Transverse colon (tissue), 4 donors: ENCODE data around the gene LUM.

Experiments
- EP300 ChIP-seq: sonication (generic); formaldehyde crosslinking; IDR thresholded peaks from one replicate; pipeline ENCODE4 v1.6.1; 2017; ENCODE audit warnings: antibody characterized with exemption, low read depth
- POLR2A ChIP-seq: fragments of 450-650 bp; IDR thresholded peaks from one replicate; pipeline ENCODE4 v1.6.1; 2016; ENCODE audit warnings: antibody characterized with exemption, mild to moderate bottlenecking, moderate library complexity
- POLR2AphosphoS5 ChIP-seq, 3 donors: sonication (generic); formaldehyde crosslinking; IDR thresholded peaks; one replicate each; pipeline ENCODE4 v1.6.1; 2016; ENCODE audit warnings: antibody characterized with exemption in 3 of 3
- TF ChIP-seq, protein P1 (sequence below), 5 experiments: fragments of 200-600 bp in 3 of 5; fragments of 450-650 bp in 2 of 5; sonication (generic) in 3 of 5; IDR thresholded peaks; 1 replicate in 2 of 5; 2 replicates in 3 of 5; pipeline ENCODE4 v1.5.1; 2016 to 2017; ENCODE audit warnings: antibody characterized with exemption in 5 of 5, inconsistent platforms in 3 of 5, mild to moderate bottlenecking in 2 of 5, moderate library complexity in 1 of 5

DNA sequence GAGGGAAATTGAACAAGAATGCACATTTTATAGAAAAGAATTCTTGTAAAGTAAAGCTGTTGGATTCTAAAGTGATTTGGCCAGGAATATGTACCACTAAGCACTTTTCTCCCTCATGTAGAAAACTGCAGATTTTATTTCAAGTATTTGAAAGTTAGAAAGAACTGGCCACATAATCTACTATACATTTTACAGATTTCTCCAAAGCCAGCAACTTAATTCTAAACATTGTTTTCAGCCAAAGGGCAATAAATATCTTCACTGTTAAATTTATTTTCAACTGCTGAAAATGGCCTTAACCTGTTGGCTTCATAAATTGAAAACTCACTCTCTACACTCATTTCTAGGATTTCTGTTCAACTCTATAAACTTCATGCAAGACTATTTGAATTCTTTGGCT lies 37.9 kb downstream of the LUM start:
- no peak for TF ChIP-seq POLR2AphosphoS5 (IDR thresholded peaks at IDR 0.05)
- no peak for TF ChIP-seq POLR2A
- TF ChIP-seq, protein P1, sequence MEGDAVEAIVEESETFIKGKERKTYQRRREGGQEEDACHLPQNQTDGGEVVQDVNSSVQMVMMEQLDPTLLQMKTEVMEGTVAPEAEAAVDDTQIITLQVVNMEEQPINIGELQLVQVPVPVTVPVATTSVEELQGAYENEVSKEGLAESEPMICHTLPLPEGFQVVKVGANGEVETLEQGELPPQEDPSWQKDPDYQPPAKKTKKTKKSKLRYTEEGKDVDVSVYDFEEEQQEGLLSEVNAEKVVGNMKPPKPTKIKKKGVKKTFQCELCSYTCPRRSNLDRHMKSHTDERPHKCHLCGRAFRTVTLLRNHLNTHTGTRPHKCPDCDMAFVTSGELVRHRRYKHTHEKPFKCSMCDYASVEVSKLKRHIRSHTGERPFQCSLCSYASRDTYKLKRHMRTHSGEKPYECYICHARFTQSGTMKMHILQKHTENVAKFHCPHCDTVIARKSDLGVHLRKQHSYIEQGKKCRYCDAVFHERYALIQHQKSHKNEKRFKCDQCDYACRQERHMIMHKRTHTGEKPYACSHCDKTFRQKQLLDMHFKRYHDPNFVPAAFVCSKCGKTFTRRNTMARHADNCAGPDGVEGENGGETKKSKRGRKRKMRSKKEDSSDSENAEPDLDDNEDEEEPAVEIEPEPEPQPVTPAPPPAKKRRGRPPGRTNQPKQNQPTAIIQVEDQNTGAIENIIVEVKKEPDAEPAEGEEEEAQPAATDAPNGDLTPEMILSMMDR (IDR thresholded peaks at IDR 0.05): no peak
- TF ChIP-seq EP300: no peak
